ENCODE measurements around the gene TBC1D9.

DNA sequence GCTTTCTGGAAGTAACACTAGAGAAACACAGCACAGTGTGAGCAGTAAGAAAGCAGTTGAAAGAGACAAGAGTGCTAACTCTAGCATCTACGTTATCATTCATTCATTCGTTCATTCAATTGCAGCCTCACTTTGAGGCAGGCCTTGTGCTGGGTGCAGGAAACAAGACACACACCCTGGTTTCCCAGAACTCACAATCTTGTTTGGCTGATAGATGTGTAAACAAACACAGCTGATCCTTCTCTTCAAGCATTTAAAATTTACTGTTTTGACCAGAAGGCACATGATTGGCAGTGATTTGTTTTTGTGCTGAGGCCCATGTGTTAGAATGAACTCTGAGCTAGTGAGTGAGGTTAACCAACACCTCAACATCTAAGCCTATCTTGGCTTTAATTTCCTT is 20.4 kb upstream of the TBC1D9 start:
- TF ChIP-seq, protein P1, sequence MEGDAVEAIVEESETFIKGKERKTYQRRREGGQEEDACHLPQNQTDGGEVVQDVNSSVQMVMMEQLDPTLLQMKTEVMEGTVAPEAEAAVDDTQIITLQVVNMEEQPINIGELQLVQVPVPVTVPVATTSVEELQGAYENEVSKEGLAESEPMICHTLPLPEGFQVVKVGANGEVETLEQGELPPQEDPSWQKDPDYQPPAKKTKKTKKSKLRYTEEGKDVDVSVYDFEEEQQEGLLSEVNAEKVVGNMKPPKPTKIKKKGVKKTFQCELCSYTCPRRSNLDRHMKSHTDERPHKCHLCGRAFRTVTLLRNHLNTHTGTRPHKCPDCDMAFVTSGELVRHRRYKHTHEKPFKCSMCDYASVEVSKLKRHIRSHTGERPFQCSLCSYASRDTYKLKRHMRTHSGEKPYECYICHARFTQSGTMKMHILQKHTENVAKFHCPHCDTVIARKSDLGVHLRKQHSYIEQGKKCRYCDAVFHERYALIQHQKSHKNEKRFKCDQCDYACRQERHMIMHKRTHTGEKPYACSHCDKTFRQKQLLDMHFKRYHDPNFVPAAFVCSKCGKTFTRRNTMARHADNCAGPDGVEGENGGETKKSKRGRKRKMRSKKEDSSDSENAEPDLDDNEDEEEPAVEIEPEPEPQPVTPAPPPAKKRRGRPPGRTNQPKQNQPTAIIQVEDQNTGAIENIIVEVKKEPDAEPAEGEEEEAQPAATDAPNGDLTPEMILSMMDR (IDR thresholded peaks at IDR 0.05; ENCODE audit: insufficient read depth, low read length, poor library complexity, severe bottlenecking) = no peak
- TF ChIP-seq EZH2phosphoT487 (conservative IDR thresholded peaks at IDR 0.05; ENCODE audit: low read length) = no peak

Measured in SU-DHL-6 (cell line).